Measurements from ENCODE around the gene PTGDS. TPM values are rescaled to one million over a fixed set of nuclear protein-coding genes. Genes with fewer than 3 reads are reported as not detected.

PTGDS gene
- total and polyA plus RNA-seq, 10 of the 15 experiments (the other 5 are each of a cell fraction or from before 2014, with no cell fraction given) = not detected

GRCh38 chr9:137029058-137029936 is 52.0 kb downstream of the PTGDS start:
- ChIA-PET POLR2A (interaction anchor here (0.5 to 1.0 kb wide), 4 partner anchors 37 to 302 kb away, joined by 3 to 5 read pairs (median 4); partner anchors contain the start of genes PAXX and TRAF2), SMC1A (ENCODE audit: uncharacterized antibody, unreplicated experiment) (interaction anchor here (0.8 to 2.1 kb wide), 5 partner anchors 39 to 81 kb away, joined by 3 to 14 read pairs (median 4); no protein-coding TSS in a partner anchor), RAD21 (ENCODE audit: unreplicated experiment) (interaction anchor here (0.8 to 2.1 kb wide), 10 partner anchors 18 to 263 kb away, joined by 3 to 23 read pairs (median 4); partner anchors contain the start of genes AJM1 and TRAF2), CTCF (interaction anchor here (0.6 to 4.7 kb wide), 52 partner anchors 10 to 302 kb away, joined by 3 to 65 read pairs (median 5); partner anchors contain the start of genes AJM1, C8G, CLIC3 and MAN1B1)
- BruUV-seq (replicated peaks) = no TSS peak
- Histone ChIP-seq H3K9ac (ENCODE audit: control insufficient read depth, insufficient read depth, low read length) (no peak overlapping the region), H3K4me2 (ENCODE audit: control insufficient read depth, insufficient read depth) (peak overlapping the region; percentile 77), H3K36me3 (ENCODE audit: control insufficient read depth in 2 of 2, insufficient read depth in 2 of 2, low read length in 1 of 2) (no peaks in the 10 kb centered on the region), H3K27me3 (replicated peaks in 1 of 2; ENCODE audit: control insufficient read depth in 2 of 2, insufficient read depth in 2 of 2, low read length in 1 of 2) (peaks cover 0 to 2% of the 10 kb centered on the region in 2 experiments; a peak in 2 of 4 replicates), H3K79me2 (ENCODE audit: control insufficient read depth, insufficient read depth, low read length) (no peaks in the 10 kb centered on the region), H3K9me3 (replicated peaks; ENCODE audit: control insufficient read depth, insufficient read depth, low read length) (no peaks in the 10 kb centered on the region), H2AFZ (ENCODE audit: control insufficient read depth, low read depth, low read length) (no peak overlapping the region), H4K20me1 (ENCODE audit: control insufficient read depth, insufficient read depth) (no peaks in the 10 kb centered on the region), H3K4me3 (no peak overlapping the region), H3K27ac (ENCODE audit: control insufficient read depth, insufficient read depth) (no peak overlapping the region), H3K4me1 (ENCODE audit: control insufficient read depth, insufficient read depth, low read length) (peaks cover 41% of the 10 kb centered on the region)
- peak; percentile 86 for ATAC-seq
- intact Hi-C loops (cut with micrococcal nuclease; ENCODE audit: unreplicated experiment) (no loop called here), in situ Hi-C loops (cut with MboI) (no loop called here)
- no peak for DNase-seq (ENCODE audit: low read depth, low spot score)
- peak; percentile 91 for FAIRE-seq
- WGBS (ENCODE audit: insufficient coverage, insufficient replicate concordance, low lambda C conversion rate, missing lambda C conversion rate) = under 1% methylated on average over 19 of the region's 19 CpGs
- TF ChIP-seq NBN (IDR thresholded peaks at IDR 0.05) = 0 out of 2 replicates have a peak, but pooled peaks have one; percentile 14
- TF ChIP-seq ZNF217 (IDR thresholded peaks at IDR 0.05) = no peak
- TF ChIP-seq, protein P1, sequence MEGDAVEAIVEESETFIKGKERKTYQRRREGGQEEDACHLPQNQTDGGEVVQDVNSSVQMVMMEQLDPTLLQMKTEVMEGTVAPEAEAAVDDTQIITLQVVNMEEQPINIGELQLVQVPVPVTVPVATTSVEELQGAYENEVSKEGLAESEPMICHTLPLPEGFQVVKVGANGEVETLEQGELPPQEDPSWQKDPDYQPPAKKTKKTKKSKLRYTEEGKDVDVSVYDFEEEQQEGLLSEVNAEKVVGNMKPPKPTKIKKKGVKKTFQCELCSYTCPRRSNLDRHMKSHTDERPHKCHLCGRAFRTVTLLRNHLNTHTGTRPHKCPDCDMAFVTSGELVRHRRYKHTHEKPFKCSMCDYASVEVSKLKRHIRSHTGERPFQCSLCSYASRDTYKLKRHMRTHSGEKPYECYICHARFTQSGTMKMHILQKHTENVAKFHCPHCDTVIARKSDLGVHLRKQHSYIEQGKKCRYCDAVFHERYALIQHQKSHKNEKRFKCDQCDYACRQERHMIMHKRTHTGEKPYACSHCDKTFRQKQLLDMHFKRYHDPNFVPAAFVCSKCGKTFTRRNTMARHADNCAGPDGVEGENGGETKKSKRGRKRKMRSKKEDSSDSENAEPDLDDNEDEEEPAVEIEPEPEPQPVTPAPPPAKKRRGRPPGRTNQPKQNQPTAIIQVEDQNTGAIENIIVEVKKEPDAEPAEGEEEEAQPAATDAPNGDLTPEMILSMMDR (IDR thresholded peaks at IDR 0.05 in 2 of 3, conservative IDR thresholded peaks at IDR 0.05 in 1 of 3; ENCODE audit: control insufficient read depth in 2 of 3, extremely low read depth in 1 of 3, insufficient read depth in 1 of 3, low read depth in 3 of 3, low read length in 3 of 3) = peak; percentile 84 to 97 (median 93)
- TF ChIP-seq, protein P2, sequence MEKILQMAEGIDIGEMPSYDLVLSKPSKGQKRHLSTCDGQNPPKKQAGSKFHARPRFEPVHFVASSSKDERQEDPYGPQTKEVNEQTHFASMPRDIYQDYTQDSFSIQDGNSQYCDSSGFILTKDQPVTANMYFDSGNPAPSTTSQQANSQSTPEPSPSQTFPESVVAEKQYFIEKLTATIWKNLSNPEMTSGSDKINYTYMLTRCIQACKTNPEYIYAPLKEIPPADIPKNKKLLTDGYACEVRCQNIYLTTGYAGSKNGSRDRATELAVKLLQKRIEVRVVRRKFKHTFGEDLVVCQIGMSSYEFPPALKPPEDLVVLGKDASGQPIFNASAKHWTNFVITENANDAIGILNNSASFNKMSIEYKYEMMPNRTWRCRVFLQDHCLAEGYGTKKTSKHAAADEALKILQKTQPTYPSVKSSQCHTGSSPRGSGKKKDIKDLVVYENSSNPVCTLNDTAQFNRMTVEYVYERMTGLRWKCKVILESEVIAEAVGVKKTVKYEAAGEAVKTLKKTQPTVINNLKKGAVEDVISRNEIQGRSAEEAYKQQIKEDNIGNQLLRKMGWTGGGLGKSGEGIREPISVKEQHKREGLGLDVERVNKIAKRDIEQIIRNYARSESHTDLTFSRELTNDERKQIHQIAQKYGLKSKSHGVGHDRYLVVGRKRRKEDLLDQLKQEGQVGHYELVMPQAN (conservative IDR thresholded peaks at IDR 0.05) = no peak
- TF ChIP-seq POLR2AphosphoS2 (IDR thresholded peaks at IDR 0.05; ENCODE audit: low read depth, low read length) = no peak
- no peak for TF ChIP-seq EGR1 (IDR thresholded peaks at IDR 0.05; ENCODE audit: borderline replicate concordance in 1 of 2, low read depth in 2 of 2, low read length in 2 of 2)
- TF ChIP-seq, protein P3, sequence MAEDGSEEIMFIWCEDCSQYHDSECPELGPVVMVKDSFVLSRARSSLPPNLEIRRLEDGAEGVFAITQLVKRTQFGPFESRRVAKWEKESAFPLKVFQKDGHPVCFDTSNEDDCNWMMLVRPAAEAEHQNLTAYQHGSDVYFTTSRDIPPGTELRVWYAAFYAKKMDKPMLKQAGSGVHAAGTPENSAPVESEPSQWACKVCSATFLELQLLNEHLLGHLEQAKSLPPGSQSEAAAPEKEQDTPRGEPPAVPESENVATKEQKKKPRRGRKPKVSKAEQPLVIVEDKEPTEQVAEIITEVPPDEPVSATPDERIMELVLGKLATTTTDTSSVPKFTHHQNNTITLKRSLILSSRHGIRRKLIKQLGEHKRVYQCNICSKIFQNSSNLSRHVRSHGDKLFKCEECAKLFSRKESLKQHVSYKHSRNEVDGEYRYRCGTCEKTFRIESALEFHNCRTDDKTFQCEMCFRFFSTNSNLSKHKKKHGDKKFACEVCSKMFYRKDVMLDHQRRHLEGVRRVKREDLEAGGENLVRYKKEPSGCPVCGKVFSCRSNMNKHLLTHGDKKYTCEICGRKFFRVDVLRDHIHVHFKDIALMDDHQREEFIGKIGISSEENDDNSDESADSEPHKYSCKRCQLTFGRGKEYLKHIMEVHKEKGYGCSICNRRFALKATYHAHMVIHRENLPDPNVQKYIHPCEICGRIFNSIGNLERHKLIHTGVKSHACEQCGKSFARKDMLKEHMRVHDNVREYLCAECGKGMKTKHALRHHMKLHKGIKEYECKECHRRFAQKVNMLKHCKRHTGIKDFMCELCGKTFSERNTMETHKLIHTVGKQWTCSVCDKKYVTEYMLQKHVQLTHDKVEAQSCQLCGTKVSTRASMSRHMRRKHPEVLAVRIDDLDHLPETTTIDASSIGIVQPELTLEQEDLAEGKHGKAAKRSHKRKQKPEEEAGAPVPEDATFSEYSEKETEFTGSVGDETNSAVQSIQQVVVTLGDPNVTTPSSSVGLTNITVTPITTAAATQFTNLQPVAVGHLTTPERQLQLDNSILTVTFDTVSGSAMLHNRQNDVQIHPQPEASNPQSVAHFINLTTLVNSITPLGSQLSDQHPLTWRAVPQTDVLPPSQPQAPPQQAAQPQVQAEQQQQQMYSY (CRISPR knock-in tag; IDR thresholded peaks at IDR 0.05) = no peak
- no peak for TF ChIP-seq PML (IDR thresholded peaks at IDR 0.05; ENCODE audit: low read length)
- TF ChIP-seq RFX5 (IDR thresholded peaks at IDR 0.05; ENCODE audit: low read depth, low read length) = no peak
- TF ChIP-seq SREBF2 (IDR thresholded peaks at IDR 0.05; ENCODE audit: low read length) = no peak
